Activated CD4-positive, CD25-positive, alpha-beta regulatory T cell (primary cell): ENCODE measurements around the gene SLC29A3.
"Not testable (repeated sequence)": the region's sequence is repeated elsewhere in the genome, so short reads cannot be mapped to it uniquely, and the experiment has no call there.

Experiments used
- DNase-seq, 4 experiments: peaks; one replicate each; lab custom pipeline; 2025; lab: John Stamatoyannopoulos, UW

SLC29A3 gene

DNA sequence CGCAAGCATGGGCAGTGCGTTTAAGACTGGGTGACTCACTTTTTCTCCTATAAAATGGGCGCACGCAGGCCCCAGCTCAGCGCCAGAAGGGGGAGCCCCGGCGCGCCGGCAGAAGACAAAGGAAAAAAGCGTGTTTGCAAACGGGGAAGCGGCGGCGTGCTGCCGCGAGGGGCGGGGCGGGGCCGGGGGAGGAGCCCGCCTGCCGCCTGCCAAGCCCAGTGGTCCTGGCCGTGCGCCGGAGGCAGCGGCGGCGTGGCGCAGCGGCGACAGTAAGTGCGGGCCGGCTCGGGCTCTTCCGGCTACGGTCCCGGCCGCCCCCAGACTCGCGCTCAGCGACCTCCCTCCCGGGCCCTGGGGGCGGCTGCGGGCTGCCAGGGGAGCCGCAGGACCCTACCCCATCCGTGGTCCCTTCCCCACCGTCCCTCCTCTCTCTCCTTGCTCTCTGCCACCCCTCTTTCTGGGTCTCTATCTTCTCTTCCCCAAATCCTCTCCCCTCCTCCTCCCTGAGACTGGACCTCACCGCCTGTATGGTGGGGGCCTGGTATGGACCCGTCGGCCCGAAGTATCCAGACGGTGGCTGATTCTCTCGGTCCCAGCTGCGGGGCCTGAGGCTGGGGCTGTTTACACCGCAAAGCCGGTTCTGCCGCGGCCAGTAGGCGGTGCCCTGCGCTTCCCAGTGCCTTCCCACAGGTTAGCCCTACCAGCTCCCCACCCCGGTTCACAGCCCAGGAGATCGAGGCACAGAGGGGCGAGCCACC, at the start of gene SLC29A3:
Gene SLC29A3 (plus strand): TSS at position 218 of the 758 bp plus-strand sequence. CDS start 51 bp downstream, at position 269.
- DNase-seq: peak; percentile 66 to 75 (median 70)

DNA sequence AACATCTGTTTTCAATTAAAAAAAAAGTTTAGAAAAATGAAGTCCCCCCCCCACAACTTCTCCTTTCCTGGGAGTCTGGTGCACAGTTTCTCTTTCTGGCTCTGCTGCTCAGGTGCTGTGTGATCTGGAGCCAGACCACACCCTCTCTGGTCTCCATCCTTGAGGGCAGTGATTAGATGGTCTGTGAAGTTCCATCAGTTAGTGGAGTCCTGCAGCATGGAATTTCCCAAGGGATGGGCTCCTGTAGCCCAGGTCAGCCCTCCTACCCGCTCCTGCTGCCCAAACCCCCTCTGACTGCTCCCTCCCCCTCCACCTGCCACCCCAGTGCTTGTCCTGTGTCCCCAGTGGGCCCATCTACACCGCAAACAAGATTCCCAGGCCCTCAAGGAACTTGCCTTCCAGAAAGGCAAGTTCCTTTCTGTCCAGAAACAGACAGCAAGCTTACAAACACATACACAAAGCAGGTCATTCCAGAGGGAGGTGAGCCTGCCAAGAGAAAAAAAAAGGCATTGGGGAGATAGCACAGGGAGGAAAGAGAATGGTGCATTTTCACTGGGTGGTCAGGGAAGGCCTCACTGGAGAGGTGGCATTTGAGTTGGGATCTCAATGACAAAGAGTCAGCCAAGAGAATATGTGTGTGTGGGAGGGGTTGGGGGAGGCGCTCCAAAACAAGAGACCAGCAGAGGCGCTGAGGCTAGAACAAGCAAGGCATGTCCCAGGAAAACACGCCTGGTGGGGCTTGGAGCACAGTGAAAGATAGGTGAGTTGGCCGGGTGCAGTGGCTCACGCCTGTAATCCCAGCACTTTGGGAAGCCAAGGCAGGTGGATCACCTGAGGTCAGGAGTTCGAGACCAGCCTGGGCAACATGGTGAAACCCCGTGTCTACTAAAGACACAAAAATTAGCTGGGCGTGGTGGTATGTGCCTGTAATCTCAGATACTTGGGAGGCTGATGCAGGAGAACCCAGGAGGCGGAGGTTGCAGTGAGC, 49.5 kb upstream of the SLC29A3 start:
- no peak for DNase-seq

DNA sequence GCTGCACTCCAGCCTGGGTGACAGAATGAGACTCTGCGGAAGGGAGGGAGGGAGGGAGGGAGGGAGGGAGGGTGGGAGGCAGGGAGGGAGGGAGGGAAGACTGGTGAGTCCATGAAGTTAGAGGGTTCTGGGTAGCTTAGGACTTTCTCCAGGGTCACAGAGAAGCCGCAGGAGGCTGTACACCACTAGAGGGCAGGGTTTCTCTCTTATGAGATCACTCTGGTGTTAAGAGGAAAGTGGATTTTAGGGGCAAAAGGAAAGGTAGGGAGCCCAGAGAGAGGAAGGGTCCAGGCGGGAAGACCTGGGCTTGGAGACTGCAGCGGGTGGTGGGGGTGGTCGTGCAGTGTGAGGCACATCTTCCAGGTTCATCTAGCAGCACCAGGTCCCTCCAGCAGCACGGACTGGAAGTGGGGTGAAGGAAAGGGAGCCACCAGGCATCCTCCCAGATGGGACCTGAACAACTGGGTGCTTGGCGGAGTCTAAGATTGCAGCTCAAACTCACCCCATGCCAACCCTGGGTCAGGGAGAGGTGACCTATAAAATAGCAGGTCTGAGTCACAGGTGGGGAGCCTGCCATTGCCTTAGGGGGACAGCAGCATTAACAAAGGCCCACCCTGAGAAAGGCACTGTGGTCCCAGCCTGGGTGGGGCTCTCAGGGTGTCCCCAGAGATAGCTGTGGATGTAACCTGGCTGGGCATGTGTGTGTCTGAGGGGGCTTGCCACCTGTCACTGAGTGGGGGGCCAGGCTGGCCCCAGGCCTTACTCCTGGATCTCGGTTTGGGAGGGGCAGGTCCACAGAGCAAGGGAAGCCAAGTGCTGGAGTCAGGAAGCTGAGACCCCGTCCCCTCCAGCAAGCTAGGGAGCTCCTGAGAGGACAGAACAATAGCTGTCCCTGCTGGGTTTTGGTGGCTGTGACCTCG, 48.5 kb upstream of the SLC29A3 start:
- no peak for DNase-seq

DNA sequence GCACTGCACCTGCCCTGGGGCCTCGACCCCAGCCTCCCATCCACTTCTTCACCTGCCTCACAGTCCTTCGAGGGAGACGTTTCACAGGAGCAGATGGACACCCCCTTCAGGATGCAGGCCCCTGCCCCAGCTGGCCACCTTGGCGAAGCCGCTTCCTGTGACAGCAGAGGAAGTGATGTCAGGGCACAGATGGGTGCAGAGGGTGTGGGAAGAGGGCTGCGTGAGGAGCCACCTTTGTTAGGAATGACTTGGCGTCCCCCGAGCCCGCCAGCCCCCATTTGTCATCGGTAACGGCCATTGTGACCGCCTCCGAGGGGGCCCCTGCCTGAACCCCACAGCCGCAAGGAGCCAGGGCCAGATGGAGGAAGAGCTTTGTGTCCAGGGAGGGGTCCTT, 47.4 kb upstream of the SLC29A3 start:
- DNase-seq: no peak

DNA sequence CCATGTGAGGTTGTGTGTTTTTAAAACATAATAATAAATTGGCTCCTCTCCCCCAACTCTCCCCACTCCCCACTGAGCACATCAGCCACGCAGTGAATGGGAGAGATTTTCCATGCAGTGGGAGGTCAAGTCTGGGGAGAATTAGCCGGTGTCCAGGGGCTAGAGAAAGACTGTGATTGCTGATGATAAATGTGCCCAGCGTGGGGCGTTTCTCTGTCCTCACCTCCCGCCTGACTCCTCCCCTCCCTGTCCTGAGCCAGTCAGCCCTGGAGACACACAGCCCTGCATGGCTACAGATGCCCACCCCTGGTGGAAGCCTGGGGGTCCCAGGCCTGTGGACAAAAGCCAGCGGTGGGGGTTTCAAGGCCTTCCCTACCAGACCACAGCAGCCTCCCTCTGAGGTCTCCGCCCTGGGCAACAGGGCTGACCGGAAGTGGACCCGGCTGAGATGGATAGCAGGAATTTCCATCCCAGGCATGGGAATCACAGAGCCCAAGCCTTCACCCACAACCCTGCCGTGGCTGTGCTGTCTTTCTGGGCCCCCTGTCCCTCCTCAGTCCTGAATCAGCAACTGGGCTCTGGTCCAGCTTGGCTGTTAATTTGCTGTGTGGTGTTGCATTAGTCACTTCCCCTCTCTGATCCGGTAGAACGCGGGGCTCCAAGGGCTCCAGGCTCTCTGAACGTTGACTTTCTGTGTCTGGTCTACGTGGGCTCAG, 46.8 kb upstream of the SLC29A3 start:
- DNase-seq: no peak

DNA sequence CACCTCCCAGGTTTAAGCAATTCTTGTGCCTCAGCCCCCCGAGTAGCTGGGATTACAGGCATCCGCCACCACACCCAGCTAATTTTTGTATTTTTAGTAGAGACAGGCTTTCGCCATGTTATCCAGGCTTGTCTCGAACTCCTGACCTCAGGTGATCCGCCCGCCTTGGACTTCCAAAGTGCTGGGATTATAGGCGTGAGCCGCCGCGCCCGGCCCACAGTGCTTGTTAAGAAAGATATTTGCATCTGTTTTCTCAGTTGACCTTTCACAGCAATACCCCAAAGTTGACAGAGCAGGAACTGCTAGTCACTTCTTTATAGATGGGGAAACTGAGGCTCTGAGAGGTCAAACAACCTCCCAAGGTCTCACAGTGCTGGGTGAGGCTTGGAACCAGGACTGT, 46.1 kb upstream of the SLC29A3 start:
- DNase-seq: not testable (repeated sequence)

DNA sequence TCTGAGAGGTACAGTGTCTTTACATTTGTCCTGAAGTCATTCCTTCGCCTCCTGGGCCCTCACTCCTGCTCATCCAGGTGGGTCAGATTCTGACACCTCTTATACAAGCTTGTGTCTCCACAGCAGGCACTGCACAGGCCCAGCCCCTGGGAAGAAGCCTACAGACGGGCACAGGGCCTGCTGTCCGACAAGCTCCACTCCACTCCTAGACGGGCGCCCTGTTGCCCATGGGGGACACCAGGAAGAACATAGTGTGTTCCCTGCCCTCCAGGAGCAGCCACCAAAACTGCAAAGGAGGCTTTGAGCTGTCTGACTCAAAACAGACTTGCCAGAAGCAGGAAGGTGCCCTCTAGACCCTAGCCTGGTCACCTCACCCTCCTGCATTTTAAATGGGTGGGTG, 45.6 kb upstream of the SLC29A3 start:
- DNase-seq: no peak

DNA sequence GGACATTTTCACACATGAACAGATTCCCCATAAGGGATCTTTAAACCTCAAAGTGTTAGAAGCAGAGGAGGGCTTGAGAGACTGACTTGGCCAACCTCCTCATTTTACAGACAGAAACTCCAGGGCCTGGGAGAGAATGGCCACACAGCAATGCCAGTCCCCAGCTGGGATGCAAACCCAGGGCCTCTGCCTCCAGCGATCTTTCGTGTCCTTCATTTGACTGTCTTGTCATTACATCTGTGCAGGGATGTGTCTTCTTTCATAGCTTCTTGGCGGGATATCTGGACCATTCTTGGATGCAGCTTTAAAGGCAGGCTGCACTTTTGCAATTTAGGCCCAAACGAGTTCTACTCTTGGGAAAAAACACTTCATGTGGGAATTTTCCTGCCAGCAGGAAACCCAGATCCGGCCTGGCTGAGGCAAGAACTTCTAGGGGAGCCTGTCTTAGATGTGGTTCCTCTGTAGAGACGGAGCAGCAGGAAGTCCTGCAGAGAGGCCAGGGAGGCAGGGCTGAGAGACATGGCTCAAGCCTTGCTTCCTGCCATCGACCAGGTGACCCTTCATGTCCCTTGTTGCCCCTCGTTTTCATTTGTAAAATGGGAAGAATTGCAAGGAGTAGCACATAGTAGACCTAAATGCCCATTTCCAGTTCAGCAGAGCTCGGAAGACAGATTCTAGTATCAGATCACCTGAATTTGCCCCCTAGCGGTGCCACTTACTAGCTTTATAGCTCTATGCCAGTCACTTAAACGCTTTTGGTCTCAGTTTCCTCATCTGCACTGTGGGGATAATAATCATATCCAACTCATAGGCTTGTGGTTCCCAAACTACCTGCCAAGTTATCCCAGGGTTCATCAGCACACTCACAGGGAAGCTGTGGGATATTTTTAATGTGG, 43.9 kb upstream of the SLC29A3 start:
- no peak for DNase-seq

DNA sequence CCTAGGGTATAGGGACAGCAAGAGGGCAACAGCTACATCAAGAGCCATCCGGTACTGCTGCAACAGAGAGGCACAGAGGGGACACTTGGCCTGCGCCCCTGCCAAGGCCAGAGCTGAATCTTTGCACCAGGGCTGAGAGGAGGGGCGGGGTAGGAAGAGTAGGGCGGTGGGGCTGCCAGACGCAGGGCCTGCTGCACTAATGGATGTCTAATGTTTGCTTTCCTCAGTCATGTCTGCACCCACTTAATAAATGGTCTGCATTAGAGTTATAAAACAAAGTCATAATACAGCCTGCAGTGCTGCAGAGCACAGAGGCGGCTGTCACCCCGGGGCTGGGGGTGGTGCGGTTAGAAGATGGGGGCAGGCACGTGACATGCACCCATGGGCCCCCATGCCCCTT, 42.2 kb upstream of the SLC29A3 start:
- DNase-seq: no peak

DNA sequence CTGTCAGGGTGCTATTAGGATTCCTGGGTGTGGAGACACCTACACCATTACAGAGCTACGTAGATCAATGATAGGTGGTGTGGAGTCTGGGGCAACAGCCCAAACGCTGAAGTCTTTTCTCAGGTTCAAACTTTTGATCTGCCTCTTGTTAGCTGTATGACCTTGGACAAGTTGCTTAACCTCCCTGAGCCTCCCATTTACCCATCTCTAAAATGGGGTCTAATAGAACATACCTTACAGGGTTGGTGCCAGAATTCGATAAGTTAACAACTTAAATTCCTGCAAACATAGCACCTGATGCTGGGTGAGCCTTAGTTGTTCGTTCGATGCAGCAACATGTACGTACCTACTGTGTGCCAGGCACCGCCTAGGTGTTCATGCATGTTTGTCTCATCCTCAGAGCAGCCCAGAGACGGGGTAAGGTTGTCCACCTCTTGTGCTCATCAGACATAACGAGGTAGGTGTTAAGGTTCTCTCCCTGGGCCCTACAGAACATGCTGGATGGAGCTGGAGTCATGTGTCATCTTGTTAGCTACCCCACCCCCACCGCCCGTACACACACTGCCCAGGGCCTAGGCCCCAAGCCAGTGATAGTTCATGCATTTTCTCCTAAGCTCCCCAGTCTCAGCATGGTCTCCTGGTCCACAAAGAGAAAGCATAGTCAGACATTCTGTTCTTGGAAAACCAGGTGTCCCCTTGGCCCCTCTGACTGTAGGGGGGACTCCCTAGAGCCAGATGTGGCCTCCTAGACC, 41.0 kb upstream of the SLC29A3 start:
- DNase-seq: no peak

DNA sequence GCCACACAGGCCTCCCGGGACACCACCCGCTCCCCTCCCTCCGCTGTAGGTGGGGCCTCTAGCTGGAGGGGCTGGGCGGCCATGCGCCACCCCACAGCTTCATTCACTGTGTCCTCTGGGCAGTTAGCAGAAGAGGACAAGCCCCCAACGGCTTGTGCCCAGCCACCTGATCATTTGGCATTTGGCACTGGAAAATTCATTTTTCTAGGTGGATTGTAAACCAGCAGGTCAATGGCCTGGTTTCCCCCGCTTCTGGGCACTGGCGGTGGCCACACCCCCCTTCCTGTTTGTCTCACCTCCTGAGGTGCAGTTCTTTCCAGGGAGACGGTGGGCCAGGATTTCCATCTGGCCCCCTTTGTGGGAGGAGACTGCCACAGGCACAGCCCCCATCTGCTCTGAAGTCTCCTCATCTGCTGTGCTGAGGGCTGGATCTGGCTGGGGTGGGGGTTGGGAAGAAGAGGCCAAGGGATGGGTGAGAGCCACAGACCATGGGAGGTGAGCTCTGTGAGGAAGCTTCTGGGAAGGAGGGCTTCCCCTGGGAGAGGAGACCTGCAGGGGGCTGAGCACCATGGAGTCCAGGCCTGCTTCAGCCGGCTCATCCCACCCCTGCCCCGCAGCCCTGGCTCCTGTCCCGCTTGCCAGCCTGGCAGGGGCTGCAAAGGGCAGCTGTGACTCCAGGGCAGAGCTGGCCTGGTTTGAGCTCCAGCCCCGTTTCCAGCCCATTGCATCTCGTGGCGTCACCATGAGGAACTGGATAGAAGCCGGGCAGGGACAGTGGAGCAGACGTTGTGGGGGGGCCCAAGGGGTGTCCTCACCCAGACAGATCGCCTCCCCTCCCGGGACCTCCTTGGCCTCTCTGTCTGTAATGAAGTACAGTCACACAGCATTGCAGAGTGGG, 40.1 kb upstream of the SLC29A3 start:
- DNase-seq: no peak

DNA sequence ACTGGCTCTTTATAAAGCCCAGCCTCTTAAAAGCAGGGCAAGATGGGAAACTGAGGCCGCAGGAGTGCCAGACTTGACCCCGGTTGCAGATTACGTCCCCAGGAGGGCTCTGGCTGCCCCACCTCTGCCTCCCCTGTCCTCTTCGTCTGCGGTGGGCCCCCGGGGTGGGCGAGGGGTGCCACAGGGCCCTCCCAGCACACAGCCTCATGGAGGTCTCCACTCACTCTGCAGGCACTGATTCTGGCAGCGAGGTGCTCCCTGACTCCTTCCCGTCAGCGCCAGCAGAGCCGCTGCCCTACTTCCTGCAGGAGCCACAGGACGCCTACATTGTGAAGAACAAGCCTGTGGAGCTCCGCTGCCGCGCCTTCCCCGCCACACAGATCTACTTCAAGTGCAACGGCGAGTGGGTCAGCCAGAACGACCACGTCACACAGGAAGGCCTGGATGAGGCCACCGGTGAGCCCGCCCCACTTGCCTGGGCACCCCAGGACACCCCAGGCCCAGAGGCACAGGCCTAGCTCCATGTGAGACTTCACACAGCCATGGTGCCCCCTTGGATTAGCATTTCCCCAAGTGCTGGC, 39.4 kb upstream of the SLC29A3 start:
- DNase-seq: no peak

DNA sequence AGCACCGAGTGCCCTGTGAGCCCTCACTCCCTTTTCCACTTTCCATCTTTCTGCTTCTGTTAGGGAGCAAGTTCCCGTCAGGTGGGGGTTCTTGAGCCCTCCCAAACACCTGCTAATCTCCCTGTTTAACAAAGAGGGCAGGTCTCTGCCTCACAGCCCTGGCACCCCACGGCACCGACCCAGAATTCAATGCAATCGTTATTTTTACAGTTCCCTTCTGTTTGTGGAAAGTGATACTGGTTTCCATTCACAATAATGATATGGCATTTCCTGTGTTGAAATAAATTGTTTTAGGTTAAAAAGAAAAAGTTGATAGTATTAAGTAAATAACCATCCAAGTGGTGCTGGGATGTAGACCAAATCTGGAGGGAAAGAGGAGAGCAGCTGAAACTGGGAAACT, 38.8 kb upstream of the SLC29A3 start:
- DNase-seq: no peak

DNA sequence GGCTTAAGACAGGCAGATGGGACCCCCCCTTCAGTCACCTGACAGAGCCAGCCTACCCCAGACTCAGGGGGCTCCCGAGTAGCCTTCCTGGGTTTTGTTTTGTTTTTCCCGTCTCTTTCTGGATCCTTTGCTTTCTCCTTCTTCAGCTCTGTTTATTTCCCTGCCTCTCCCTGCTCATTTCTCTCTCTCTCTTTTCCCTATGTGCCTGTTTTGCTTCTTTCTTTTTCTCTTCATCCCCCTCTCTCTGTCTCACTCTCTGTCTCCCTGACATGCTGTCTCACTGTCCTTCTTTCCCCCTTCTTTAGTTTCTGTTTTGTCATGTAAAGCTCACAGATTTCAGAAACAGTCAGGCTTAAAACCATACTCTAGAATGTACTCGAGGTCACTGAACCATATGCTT, 38.2 kb upstream of the SLC29A3 start:
- DNase-seq: no peak

DNA sequence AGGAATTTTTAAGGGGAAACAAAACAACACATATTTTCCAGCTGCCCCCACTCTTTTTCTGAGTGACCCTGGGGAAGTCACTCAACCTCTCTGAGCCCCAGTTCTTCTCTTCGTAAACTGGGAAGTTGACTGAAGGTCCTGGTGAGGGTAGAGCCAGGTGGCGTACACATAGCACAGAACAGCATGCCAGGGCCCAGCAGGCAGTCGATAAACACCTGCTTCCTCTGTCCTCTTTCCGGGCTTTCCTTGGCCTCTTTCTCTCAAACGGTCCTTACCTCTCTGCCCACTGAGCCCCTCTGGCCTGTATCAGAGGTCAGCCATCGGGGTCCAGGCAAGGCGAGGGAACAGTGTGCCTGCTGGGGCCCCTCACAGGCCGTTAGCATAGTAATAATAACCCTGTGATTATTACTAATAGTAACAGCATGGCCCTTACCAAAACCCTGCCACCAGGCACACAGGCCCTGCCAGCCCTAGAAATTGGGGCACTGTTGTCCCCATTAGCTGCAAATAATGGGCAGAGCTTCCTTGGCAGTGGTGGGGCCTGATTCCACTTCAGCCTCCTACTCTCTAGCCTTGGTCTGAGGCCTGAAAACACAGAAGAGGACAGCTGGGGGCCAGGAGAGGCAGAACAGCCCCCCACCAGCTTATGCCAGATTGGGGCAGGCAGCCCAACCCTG, 37.3 kb upstream of the SLC29A3 start:
- no peak for DNase-seq

DNA sequence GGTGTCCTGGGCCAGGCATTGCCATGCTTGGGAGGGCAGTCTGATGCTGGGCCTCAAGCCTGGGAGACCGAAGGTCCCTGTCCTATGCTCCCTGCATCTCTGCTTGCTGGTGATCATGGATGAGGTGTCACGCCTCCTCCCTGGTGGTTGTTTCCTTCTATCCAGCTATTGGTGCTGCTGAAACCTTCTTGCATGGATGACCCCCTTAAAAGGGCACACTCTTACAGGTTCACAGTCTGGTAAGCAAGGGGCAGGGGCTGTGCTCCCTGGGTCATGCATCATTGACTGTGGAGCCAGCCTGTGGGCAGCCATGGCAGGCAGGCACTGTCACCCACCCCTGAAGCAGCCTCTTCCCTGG, 36.8 kb upstream of the SLC29A3 start:
- DNase-seq: no peak

DNA sequence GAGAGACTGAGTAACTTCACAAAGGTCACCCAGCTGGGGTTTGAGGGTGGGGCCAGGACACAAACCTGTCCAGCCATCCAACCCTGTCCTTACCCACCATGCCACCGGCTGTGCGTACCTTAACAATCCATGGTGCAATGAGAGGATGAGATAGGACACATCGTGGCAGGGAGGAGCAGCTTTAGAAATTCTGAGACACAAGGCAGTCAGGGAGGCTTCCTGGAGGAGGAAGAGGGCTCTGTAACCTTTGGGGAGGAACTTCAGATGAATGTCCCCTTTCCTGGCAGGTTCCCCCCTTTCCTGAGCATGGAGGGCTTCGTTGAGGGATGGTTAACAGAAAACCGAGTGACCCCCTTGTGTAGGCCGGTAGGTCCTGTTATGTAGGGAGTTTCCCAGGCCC, 35.6 kb upstream of the SLC29A3 start:
- no peak for DNase-seq

DNA sequence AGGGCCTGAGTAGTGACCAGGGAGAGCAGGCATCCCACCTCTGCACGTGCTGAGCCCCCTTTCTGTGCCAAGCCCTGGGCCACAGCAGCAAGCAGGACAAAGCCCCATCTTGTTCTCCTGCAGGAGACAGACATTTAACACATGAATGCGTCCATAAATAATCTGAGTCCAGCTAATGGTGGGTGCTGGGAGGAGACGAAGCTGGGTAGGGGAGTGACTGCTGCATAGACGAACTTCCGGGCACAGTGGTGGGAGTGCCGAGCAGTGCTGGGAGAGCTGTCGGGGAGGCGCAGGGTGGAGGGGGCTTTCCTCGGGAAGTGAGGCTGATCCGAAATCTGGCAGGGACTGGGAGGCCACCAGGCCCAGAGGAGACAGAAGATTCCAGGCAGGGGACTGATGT, 35.2 kb upstream of the SLC29A3 start:
- DNase-seq: no peak
